Subcutaneous adipose tissue (tissue), 4 donors: ENCODE measurements around the gene MTMR3. TPM values are rescaled to one million over a fixed set of nuclear protein-coding genes. Genes with fewer than 3 reads are reported as not detected.

Experiments
- CTCF ChIP-seq: fragments of 450-650 bp; IDR thresholded peaks from one replicate; pipeline ENCODE4 v1.5.1; 2016; ENCODE audit warnings: low read depth, mild to moderate bottlenecking, control low read depth, antibody characterized with exemption, moderate library complexity
- total RNA-seq, 4 donors: library from RNA; depleted of rRNA; stranded (reverse); fragments of >200 nt; gene quantifications; one replicate each; pipeline ENCODE4 v1.1.0, GENCODE V29; 2016

Gene MTMR3
- total RNA-seq, 4 donors from 2014 or later, result 46.6 to 78.6 (median 61.7) TPM

- no peak for TF ChIP-seq CTCF
Observed at GRCh38 chr22:29887358-29887757, 4.4 kb downstream of the MTMR3 start.

GRCh38 chr22:29890760-29891159 lies 7.8 kb downstream of the MTMR3 start:
- no peak for TF ChIP-seq CTCF

DNA sequence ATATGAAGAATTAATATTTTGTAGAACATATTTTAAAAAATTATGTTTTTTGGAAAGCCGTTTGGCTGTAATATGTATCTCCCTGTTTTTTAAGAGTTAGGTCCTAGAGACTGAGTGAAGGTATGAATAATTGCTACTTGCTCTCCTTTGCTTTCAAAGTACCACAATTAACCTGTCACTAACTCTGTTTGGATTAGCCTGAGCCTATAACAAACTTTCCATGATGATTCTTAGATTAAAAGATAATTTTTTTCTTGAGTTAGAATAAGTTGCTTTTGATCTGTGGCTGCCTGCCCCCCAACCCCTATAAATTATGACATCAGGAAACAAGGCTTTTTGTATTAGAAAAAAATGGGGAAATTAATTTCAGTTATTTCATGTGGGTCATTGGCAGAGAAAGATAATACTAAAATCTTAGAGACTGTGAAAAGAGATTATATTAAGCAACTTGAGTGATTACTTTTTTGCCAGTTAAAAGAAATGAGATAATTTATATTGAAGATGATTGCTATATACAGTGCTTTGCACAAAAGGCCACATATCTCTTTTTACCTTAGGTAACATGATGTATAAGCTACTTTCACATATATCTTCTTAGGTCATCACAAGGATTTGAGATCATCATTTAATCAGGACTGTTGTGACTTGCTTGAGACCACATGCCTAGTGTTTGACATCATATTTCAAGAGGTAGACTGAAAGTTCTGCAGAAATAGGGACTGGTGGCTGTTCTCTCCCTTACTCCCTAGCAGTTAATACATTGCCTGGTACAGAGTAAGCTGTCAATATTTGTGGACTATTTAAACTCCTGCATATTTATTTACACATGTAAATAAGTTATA lies 9.6 kb downstream of the MTMR3 start:
- TF ChIP-seq CTCF, result no peak

DNA sequence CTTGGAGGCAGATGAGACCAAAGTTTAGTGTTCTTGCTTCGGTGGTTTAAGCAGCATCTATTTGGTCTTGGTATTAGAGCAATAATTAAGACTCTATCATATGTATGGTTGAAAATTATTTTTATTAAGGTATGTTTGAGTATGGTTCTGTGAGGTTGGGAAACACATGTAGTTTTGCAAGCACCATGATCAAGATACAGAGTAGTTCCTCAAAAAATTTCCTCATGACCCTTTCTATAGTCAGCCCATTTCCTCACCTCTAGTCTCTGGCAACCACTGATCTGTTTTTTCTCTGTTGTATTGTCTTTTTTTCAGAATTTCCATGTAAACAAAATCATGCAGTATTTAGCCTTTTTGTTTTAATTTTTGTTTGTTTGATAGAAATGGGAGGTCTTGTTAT lies 18.4 kb downstream of the MTMR3 start:
- no peak for TF ChIP-seq CTCF

DNA sequence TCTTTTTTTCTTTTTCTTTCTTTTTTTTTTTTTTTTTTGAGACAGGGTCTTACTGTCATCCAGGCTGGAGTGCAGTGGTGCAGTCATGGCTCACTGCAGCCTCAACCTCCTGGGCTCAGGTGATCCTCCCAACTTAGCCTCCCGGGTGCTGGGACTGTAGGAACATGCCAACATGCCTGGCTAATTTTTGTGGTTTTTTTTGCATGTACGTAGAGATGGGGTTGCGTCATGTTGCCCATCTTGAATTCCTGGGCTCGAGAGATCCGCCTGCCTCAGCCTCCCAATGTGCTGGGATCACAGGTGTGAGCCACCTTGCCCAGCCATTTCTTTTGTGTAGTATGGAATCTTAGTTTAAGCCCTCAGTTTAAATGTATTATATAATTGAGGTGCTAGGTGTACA lies 20.4 kb downstream of the MTMR3 start:
- TF ChIP-seq CTCF, result no peak

GRCh38 chr22:29904020-29904419 lies 21.0 kb downstream of the MTMR3 start:
- TF ChIP-seq CTCF, result no peak

DNA sequence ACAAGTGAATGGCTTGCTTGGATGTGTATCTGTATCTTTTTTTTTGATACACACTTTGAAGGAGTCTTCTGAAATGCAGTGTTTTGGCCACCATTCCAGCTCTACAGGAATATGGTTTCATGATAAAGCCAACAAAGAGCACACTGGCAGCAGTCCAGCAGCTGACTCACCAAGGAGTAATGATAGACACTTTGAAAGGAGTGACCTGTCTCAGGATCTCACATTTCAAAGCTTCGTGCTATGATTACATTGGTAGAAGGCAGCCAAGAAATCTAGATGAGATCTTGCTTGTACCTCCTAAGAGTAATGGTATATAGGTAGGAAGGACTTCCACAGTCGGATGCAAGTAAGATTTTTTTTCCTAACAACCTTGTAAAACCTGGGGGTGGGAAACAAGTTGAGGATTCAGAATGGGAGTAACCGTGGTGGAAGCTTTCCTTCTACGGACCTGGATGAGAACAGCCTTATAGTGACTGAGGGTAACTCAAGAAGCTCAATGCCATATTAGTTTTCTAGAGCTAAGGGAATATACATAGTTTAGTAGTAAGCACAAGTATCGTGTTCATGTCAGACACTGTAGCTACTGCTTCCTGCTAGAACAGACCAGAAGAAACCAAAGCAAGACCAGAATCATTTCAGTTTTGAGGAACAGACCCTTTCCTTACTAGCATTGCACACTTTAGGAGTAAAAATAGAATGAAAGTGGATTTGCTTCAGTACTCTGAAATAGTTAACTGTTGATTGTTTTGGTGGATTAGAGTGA lies 25.0 kb downstream of the MTMR3 start:
- TF ChIP-seq CTCF, result no peak
